Iris pigment epithelial cell (primary cell): Measurements from ENCODE around the gene FHIT.

Experiments
- DNase-seq: peaks from one replicate; pipeline ENCODE4 v3.0.0-alpha.2; 2011; ENCODE audit warnings: low read depth

Gene FHIT

DNA sequence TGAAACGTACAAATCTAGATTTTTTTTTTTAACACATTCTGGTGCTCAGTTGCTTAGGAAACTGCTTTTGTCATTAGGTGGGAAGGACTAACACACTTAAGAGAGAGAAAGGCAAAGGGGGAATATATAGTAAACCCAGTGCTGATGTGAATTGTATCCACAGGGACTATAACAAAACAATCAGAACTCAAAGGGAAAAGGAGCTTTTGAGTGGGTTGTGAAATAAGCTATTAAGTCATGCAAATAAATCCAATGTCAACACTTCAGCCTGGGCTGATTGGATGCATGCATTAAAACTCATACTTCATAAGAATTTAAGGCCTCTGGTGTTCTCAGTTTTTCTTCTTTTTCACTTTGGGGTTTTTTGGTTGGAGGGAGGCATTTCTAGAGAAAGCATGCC lies 628.9 kb downstream of the FHIT start:
- DNase-seq, result no peak

DNA sequence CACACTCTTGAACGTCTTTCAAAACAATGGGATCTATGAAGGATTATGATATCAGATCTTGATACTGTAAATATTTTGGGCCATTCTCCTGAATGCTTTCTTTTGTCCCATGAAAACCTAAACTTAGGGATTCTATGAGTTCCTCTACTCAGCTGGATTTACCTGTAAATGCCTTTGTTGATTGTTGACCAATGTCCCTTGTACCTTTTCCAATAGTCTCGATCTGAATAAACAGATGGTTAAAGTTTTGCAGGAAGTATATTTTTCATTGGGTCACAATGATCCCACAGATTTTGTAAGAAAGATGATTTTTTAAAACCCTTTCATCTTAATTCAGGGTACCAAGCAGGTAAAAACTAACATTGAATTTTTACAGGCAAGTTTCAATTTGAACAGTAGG lies 634.1 kb downstream of the FHIT start:
- DNase-seq, result no peak

DNA sequence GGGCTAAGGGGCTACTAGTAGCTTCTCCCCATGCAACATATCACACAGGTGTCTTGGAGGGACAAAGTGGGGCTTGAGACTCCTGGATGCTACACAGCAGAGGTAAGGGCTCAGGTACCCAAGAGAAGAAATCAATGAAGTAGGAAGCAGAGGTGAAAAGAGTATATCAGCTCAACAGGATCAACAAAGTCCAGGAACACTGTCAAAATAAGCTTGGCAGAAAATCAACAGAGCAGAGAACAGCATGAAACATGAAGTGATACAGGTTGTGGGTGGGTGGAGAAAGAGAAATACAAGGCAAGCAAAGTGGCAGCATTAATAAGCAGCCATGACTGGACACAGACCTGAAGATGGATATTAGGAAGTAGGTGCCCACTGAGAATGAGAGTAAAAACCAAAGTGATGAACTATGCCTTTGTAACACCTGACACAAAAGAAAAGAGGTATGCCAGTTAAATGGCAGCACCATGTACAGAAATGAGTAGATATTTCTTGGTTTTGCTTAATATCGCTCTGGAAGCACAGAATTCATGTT lies 637.4 kb downstream of the FHIT start:
- no peak for DNase-seq

DNA sequence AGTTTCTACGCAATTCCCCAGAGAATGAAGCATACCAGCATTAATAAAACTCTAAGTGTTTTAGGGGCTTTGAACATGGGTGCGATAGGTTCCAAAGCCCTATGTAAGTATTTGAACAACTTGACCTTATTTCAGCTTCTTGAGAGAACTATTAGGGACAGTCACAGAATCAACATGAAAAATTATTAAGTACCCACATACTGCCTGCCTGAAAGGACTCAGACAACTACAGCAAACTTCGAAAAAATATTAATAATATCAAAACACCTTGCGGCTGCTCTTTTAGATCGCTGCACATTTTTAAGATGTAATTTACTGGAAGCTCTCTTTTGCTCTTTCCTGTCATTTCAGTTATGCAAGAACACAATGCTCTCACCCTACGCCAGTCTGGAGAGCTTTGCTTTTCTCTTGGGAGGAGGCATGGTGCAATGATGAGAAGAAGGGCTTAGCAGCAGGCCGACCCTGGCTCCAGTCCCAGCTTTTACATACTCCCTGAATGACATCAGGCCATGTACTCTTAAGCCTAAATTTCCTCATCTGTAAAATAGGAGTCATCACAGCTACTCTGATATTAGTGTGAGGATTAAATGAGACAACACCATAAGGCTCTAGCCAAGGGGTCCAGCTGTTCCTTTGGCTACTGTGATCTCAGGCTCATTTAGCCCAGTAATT lies 640.7 kb downstream of the FHIT start:
- DNase-seq, result peak; percentile 99

DNA sequence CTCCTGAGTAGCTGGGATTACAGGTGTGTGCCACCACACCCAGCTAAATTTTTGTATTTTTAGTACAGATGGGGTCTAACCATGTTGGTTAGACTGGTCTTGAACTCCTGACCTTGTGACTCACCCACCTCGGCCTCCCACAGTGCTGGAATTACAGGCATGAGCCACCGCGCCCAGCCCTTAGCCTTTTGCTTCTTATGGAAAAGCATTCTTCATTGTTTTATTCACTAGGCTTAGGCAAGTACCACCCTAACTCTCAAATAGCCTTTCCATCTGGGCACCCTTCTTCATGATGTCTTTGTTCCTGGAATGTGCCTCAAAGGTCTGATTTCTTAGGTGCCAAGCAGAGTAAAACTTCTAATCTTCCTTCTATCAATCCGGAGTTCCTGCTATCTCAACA lies 641.8 kb downstream of the FHIT start:
- peak; percentile 63 for DNase-seq

DNA sequence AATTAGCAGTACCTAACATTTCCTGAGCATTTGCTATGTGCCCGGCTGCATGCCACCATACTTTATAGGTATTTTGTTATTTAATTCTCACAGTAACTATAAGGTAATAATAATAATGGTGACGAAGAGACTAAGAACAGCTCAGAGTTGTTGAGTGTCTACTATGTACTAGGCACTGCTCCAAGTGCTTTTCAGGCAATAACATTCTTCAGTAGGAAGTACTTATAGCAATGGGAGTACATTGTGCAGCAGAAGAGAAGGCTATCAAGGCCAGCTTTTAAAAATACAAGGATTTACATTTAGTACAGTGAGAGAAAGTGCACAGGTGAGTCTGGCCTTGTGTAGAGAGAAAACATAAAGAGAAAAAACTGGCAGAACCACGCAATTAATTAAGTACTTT lies 647.4 kb downstream of the FHIT start:
- peak; percentile 50 for DNase-seq

DNA sequence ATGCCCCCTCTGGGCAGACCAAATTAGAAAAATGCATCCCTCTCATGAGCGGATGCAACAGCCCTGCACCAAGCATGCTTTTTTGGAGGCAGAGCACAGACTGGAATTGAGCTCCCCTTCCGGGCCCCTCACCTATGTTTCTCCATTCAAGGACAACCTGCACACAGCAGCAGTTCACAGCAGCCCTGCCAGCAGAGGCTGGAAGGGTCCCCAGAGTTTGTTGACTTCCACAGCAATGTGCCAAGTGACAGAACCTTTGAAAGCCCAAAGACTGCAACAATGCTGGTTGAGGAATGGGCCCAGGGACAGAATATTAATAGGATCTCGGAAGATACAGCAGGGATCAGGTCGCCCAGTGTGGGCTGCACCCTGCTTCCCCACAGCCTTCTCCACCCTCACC lies 650.4 kb downstream of the FHIT start:
- no peak for DNase-seq

DNA sequence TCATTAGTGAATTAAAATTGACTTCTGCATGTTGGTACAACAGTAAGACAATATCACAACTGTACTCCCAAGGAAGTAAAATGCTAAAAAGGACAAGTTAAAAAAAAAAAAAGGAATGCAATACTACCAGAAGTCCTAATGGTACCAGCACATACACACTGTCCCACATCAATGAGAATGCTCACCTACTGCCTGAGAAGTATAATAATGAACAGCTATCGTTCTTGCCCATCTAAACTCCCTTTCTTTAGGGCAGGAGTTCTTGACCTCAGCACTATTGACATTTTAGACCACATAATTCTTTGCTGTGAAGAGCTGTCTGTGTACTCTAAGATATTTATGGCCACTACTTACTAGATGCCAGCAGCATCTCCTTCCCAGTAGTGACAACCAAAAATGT lies 651.7 kb downstream of the FHIT start:
- DNase-seq, result no peak

DNA sequence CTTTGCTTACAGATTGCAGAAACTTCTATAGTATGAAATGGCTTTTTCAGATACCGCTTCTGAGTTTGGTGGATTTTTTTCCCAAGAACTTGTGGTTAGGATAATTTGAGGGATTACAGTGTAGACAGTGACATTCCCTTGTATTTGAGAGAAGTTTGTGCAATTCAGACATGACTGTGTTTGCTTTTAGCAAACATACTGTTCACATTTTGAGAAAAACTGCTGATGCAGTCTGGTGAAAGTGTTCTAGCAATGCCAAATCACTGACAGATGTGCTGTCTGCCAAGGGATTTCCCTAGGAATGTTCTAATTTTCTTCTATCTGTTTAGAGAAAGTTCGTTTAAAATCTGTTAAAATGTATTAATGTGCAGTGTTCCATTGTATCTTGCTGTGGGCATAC lies 652.6 kb downstream of the FHIT start:
- peak; percentile 48 for DNase-seq

DNA sequence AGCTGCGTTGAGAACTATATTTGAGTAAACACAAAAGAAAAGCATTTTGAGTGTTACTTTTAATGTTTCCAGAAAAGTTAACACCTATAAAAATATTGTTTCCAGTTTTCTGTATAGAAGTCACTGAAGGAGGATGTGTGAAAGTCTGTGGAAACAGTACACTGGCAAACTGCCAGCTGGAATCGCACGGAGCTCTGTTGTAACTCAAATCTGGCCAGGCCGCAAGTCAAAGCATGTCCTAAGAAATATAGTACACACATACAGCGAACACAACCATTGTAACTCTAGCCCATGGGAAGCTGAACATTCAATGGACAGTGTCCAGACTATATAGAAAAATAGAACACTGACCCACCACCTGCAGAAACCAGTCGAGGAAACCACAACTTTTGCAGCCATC lies 657.2 kb downstream of the FHIT start:
- peak; percentile 84 for DNase-seq

DNA sequence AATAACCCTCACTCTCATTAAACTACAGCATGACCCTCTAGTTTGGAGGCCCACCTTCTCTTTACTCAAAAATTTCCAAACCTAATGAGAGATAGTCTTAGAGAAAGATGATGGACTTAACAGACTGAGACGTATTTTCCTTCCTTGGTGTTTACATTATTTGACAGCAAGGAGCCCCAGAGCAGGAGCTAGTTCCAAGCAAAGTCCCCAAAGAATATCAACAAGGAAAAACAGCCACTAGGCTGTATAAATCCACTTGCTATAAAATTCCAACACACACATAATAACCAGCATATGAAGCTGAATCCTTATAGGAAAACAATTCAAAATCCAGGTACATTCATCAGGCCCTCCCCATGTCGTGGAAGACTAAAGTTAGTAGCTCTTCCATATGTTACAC lies 660.0 kb downstream of the FHIT start:
- no peak for DNase-seq

DNA sequence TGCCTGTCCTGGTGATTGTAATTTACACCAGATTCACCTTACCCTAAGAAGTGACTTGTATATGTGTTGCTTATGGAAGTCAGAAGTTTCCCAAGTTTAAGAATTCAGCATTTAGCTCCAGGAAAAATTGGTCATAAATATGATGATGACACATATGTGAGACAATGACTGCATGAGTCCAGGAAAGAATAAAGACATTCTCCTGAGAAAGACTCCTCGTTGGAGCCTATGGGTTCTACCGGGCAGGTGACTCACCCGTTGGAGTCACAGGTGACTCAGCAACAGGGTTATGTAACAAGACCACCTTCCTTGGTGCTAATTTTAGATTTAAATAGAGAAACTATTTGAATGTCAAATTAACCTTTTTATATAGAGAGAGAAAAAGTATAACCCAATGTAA lies 662.4 kb downstream of the FHIT start:
- DNase-seq, result peak; percentile 46

DNA sequence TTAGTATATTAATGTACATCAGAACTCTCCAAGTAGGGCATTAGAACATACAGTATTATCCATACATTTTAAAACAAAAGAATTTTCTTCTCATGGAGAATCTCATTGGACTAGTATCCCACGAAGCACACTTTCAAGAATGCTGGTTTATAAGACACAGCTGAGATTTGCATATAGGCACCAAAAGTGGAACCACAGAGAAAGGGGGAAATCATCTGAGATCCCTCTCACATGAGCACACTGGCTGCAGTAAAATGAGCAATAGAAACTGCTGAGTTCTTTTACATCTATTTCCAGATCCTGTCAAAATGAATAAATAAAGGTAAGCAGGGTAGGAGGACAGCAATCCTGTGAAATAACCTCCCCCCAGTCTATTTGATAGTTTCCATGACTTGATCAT lies 665.3 kb downstream of the FHIT start:
- no peak for DNase-seq

DNA sequence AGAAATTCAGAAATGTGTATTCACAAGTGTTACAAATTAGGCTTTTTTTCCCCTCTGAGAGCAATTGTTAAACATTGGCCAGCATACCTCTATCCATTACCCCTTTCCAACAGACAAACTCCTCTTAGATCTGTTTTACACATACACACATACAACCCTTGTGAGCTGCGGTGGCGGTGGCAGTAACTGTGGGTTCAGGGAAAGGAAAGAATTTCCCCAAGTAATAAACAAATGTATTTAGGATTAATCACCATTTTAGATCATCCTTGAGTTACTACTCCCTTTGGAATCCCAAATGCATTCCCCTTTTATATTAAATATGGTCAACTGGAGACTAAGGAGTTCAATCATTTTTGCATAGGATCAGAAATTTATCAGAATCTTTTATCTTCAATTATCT lies 667.0 kb downstream of the FHIT start:
- peak; percentile 48 for DNase-seq

DNA sequence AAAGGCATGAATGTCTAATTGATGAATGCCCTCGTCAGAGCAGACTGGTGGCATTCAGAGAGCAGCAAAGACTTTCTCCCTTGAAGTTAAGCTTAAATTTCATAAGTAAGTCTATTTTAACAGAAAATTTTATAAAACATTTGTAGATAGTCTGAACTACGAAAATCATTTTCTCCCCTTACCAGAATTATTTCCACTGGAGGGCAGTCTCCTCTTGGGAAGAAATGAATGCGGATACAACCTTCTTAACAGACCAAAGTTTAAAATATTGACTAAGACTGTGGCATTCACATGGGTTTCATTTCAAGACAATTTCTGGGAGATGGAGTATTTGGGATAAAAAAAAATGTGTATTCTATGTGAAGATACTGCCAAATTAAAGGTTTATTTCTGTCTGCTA lies 669.0 kb downstream of the FHIT start:
- peak; percentile 16 for DNase-seq

DNA sequence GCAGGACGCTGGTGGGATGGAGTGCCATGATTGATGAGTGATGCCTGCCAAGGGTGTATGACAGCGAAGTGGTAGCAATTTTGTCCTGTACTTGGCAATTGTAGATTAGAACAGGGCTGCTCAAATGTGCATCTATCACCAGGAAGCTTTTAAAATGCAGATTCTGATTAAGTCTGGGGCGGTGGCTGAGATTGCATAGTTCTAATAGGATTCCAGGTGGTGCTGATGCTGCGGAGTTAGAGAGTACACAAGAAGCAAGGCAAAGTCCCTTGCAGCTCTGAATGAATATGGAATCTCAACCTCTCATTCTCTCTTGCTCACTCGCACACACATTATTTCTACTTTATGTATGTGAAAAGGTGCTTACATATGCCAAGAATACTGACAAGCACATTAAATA lies 670.4 kb downstream of the FHIT start:
- DNase-seq, result no peak

DNA sequence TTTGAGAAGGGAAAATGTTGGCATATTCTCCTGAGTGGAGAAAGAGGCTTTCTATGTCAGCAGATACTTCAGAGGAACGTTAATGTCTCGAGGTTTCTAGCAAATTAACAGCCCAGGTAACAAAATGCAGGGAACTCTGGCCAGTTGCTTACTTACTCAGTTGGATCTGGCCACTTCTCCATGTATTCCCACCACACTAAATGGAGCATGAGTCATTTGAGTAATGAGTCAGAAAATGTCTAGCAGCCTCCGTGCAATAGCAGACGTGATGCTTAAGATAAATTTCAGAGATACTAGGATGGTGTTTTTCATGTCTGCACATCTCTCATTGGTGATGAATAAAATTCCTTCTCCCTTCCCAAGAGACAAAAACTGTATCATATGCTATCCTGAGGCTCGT lies 671.5 kb downstream of the FHIT start:
- peak; percentile 87 for DNase-seq

DNA sequence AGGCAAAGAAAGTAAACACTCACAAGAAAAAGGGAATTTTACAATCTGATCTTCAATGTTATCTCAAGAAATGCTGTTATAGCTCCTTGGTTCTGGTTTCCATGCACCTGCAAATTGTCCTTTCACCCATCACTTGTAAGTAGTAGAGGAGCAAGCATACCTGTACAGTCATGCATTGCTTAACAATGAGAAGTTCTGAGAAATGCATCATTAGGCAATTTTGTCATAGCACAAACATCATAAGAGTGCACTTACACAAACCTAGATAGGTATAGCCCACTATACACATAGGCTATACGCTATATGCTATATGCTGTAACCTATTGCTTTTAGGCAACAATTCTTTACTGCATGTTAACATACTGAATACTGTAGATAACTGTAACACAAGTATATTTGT lies 672.3 kb downstream of the FHIT start:
- DNase-seq, result no peak

DNA sequence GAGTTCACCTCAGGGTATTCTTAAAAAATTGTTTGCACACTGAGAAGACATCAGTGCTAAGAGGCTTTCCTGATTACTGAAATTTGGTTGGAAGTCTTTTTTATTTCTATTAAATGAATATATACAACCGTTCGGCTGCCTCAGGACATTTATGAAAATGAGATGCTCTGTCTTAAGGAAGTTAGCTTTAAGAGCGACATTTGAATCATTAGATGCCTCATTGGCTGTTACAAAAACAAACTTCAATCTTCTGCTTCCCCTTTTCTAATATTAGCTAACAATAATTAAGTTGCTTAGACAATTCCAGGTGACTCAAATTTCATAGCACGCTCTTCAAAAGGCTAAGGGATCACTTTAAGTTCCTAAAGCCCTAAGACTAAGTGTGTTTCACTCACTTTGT lies 673.7 kb downstream of the FHIT start:
- DNase-seq, result no peak

DNA sequence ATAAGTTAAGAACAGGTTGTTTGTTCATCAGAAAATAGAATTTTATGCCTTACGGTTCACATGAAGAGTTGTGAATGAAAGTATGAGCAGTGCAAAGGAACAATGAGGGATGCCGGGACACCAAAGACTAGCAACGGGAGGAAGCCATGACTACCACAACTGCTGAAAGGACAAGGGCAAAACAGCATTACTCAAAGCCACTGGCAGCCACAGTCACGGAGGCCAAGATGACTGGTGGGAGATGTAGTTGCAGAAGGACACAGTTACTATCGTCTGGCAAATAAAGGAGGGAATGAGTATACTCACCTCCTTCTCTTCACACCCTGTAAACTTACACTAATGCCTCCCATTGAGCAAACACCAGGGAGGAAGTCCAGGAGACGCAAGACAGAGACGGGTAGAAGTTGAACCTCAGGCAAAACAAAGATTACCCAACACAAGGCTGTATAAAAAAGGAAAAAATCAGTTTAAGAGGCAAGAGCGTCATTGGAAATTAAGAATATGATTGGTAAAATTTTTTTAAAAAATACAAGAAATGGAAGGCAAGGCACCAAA lies 675.5 kb downstream of the FHIT start:
- no peak for DNase-seq

DNA sequence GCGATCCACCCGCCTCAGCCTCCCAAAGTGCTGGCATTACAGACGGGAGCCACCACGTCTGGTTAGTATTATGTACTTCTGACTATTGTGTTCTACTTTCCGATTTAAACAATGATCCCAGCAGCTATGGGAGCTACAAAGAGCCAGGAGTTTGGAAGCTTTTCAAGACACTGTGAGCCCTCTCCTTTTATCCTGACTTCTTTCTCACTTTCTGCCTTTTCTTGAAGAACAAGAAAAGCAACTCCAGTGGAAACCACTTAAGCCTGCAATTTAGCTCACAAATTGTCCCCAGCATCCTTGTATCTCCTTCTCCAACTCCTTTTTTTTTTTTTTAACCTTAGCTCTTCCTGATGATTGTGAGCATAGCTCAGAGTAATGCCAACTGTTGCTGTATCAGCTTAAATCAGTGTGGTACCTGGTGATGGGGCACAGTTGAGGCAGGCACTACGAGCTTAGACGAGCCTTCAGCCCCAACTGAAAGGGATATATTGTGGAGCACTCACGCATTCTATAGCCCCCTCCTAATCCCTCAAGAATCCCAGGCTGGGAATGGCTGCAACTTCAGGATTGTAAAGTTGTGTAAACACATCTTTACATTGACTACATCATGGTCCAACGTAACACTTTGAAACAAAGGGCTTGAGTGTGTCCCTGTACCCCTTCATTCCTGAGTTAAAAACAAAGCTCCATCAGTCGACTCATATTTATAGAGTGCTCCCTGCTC lies 677.0 kb downstream of the FHIT start:
- DNase-seq, result no peak

DNA sequence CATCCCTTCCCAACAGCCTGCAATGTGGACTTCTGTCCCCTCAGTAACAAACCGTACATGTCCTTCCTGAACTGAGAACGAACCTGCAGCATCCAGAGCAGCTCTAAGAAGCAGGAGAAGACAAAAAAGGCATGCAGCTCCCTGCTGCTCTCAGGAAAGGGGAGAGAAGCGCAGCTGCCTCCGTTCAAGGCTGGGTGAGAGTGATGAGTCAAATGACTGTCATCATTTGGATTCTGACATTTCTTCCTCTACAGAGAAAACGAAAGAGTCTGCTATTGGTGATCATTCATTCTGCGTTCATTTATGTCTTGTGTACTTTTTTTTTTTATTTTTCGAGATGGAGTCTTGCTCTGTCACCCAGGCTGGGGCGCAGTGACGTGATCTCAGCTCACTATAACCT lies 677.8 kb downstream of the FHIT start:
- DNase-seq, result peak; percentile 46

DNA sequence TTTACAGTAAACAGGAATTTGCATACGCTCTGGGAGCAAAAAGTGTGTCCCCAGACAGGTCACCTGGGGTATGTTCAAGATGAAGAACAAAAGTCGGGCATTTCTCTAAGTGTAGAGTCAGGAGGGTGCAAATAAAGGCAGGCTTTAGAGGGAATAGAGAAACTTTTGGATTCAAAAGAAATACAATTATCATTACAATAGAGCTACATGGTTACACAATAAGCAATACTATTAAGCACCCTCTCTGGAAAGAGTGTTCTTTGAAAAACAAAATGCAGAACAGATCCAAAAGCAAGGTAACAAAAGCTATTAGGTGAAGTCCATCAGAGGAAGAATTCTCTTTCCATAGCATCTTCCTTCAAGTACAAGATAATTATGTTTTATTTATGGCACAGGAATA lies 679.7 kb downstream of the FHIT start:
- no peak for DNase-seq

DNA sequence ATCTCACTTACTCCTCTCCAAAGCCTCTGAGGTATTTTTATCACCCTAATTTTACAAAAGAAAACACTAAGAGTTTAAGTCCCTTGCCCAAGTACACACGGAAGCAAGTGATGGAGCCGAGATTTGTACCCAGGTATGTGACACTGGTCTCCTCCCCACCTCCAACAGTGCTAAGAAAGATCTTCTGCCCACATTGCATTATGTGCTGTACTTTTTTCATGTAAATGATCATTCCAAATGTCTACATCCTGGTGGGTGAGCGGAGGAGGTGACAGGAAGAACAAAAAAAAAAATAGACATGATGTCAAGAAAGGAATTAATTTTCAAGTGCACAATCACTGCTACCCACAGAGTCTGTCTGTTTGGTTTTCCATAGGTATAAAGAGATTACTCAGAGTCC lies 694.1 kb downstream of the FHIT start:
- DNase-seq, result no peak
